B cell (primary cell): Measurements from ENCODE around the gene MAP3K9.

Source experiments
- CTCF ChIP-seq: fragments of 200-600 bp; IDR thresholded peaks from one replicate; pipeline ENCODE4 v1.8.0; 2022; ENCODE audit warnings: antibody characterized with exemption, mild to moderate bottlenecking
- EZH2 ChIP-seq: IDR thresholded peaks from 2 replicates; pipeline ENCODE4 v1.6.1; 2012; ENCODE audit warnings: borderline replicate concordance, low read depth, mild to moderate bottlenecking, moderate library complexity, low read length; ENCODE audit not compliant: insufficient read depth, poor library complexity, severe bottlenecking

GRCh38 chr14:70714055-70714550 lies 95.2 kb downstream of the MAP3K9 start:
- TF ChIP-seq CTCF (peak; percentile 91), EZH2 (no peak)
